Lung (tissue), 12 donors: ENCODE results near the gene E2F4. TPM values are rescaled to one million over a fixed set of nuclear protein-coding genes. Genes with fewer than 3 reads are reported as not detected.

Source experiments
- ATAC-seq: fragments of 200-7000 bp; cut with Tn5 transposase; one replicate; pipeline ENCODE4 v1.9.1; 2020; ENCODE audit warnings: moderate number of reproducible peaks; ENCODE audit not compliant: insufficient read depth, low FRiP score
- DNase-seq, 3 donors: peaks; one replicate each; pipeline ENCODE4 v3.0.0-alpha.2; 2013 to 2017
- H3K27ac ChIP-seq, 2 donors: one replicate each; pipeline ENCODE4 v1.5.1; 2013; ENCODE audit warnings: mild to moderate bottlenecking in 2 of 2, moderate library complexity in 2 of 2, control low read depth in 1 of 2, inconsistent platforms in 1 of 2, low read depth in 1 of 2, low read length in 1 of 2
- H3K27me3 ChIP-seq, 3 donors: one replicate each; pipeline ENCODE4 v1.5.1; 2013; ENCODE audit warnings: low read length in 2 of 3; ENCODE audit not compliant: control insufficient read depth in 3 of 3, insufficient read depth in 3 of 3
- H3K36me3 ChIP-seq, 4 donors: one replicate each; pipeline ENCODE4 v1.5.1; 2013; ENCODE audit warnings: low read length in 4 of 4, mild to moderate bottlenecking in 1 of 4, moderate library complexity in 1 of 4; ENCODE audit not compliant: control insufficient read depth in 4 of 4, insufficient read depth in 4 of 4
- H3K4me1 ChIP-seq, 5 donors: one replicate each; pipeline ENCODE4 v1.5.1; 2013; ENCODE audit warnings: low read length in 5 of 5, mild to moderate bottlenecking in 2 of 5, moderate library complexity in 1 of 5; ENCODE audit not compliant: control insufficient read depth in 5 of 5, insufficient read depth in 5 of 5
- H3K4me3 ChIP-seq: one replicate; pipeline ENCODE4 v1.5.1; 2013; ENCODE audit warnings: mild to moderate bottlenecking, control low read depth, moderate library complexity
- H3K9ac ChIP-seq, 2 donors: one replicate each; pipeline ENCODE4 v1.5.1; 2013; ENCODE audit warnings: low read length in 2 of 2, control low read depth in 1 of 2; ENCODE audit not compliant: insufficient read depth in 1 of 2
- H3K9me3 ChIP-seq, 4 donors: one replicate each; pipeline ENCODE4 v1.5.1; 2013; ENCODE audit warnings: low read length in 3 of 4, mild to moderate bottlenecking in 1 of 4, moderate library complexity in 1 of 4; ENCODE audit not compliant: control insufficient read depth in 4 of 4, insufficient read depth in 3 of 4
- WGBS, 2 donors: extraction: QIAGEN DNeasy Blood & Tissue Kit; methylation state at CpG; one replicate each; pipeline ENCODE4 v1.1.7; 2013; 5-methylcytosine and 5-hydroxymethylcytosine counted together
- polyA plus RNA-seq, 2 donors: library from polyadenylated mRNA; stranded (reverse); fragments of 200-250 nt; gene quantifications; one replicate each; pipeline ENCODE4 v1.2.1, GENCODE V29; 2013
- total RNA-seq, 2 donors: library from RNA; depleted of rRNA in 1 of 2; stranded (reverse); fragments of >200 nt in 1 of 2; gene quantifications; one replicate each; pipeline ENCODE4 v1.2.1, GENCODE V29; 2014 to 2021
- TF ChIP-seq, protein P1 (sequence below): IDR thresholded peaks from 2 replicates; pipeline ENCODE4 v1.5.1; 2012; ENCODE audit warnings: mild to moderate bottlenecking; ENCODE audit errors: control extremely low read depth, extremely low read depth
- donor health status: control.
- donor health status: control.
- donor health status: Bipolar disorder and iron deficiency.
- donor health status: healthy.
- donor health status: DM: yes; HTN: yes; CAD: no.

The E2F4 gene
- total and polyA plus RNA-seq, 4 donors = 27.8 to 86.1 (median 56.4) TPM

DNA sequence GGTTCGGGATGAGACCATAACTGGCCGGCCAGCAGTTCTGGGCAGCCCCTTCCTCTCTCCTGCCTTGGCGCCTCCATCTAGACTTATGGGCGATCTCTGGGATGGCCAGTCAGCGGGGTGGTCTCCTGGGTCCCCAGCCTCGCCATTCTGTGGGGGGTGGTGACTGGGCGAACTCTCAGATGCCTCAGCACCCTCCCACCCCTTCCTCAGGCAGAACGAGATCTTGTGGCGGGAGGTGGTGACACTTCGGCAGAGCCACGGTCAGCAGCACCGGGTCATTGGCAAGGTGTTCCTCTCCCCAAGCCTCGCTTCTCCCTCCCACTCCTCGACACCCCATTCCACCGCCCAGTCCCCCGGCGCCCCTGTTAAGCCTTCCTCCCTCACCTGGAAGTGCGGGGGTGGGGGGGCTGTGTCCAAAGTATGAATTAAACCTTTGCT lies 25.8 kb upstream of the E2F4 start:
- peaks cover 0 to 5% (median 0%) of the 10 kb centered on the region in 4 donors for H3K36me3 ChIP-seq
- no peak overlapping the region for H3K27ac ChIP-seq
- WGBS, 2 donors = 28 to 39% methylated on average over 16 to 18 of the region's 18 CpGs
- TF ChIP-seq, protein P1, sequence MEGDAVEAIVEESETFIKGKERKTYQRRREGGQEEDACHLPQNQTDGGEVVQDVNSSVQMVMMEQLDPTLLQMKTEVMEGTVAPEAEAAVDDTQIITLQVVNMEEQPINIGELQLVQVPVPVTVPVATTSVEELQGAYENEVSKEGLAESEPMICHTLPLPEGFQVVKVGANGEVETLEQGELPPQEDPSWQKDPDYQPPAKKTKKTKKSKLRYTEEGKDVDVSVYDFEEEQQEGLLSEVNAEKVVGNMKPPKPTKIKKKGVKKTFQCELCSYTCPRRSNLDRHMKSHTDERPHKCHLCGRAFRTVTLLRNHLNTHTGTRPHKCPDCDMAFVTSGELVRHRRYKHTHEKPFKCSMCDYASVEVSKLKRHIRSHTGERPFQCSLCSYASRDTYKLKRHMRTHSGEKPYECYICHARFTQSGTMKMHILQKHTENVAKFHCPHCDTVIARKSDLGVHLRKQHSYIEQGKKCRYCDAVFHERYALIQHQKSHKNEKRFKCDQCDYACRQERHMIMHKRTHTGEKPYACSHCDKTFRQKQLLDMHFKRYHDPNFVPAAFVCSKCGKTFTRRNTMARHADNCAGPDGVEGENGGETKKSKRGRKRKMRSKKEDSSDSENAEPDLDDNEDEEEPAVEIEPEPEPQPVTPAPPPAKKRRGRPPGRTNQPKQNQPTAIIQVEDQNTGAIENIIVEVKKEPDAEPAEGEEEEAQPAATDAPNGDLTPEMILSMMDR = no peak
- H3K9me3 ChIP-seq = peaks cover 0 to 2% (median 0%) of the 10 kb centered on the region in 4 donors
- peaks cover 0 to 40% (median 19%) of the 10 kb centered on the region in 5 donors for H3K4me1 ChIP-seq
- DNase-seq (no peak), ATAC-seq (no peak)
- peaks cover 0 to 78% (median 53%) of the 10 kb centered on the region in 3 donors for H3K27me3 ChIP-seq
- no peak overlapping the region for H3K4me3 ChIP-seq
- no peak overlapping the region for H3K9ac ChIP-seq

DNA sequence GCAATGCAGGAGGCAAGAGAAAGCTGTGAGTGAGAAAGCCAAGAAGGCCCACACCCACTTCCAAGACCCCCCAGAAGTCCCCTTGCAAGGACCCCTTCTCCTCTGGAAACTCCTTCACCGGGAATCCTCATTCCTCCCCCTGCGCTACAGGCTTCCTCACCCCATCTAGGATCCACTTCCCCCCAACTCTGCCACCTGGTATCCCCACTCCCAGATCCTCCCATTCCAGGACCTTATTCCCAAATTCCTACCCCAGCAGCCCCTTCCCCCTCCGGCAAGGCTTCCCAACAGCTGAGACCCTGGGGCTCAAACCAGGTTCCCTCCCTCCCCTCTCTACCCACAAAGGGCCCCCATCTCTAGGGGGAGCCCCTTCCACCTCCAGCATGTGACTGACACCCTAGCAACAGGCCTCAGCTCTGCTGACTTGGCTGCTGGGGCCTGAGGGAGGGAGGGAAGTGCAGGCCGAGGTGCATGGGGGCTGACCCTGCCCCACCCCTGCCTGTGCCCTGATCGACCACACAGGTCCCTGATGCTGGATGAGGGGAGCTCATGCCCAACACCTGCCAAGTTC lies 25.3 kb upstream of the E2F4 start:
- H3K4me3 ChIP-seq = no peak overlapping the region
- H3K36me3 ChIP-seq = peaks cover 0 to 5% (median 0%) of the 10 kb centered on the region in 4 donors
- no peak overlapping the region for H3K27ac ChIP-seq
- DNase-seq (no peak), ATAC-seq (no peak)
- H3K4me1 ChIP-seq = peaks cover 0 to 42% (median 19%) of the 10 kb centered on the region in 5 donors
- no peak overlapping the region for H3K9ac ChIP-seq
- H3K27me3 ChIP-seq = peaks cover 0 to 75% (median 48%) of the 10 kb centered on the region in 3 donors
- 73 to 81% methylated on average over 5 of the region's 5 CpGs for WGBS, 2 donors
- TF ChIP-seq, protein P1 = no peak
- peaks cover 0 to 2% (median 0%) of the 10 kb centered on the region in 4 donors for H3K9me3 ChIP-seq

DNA sequence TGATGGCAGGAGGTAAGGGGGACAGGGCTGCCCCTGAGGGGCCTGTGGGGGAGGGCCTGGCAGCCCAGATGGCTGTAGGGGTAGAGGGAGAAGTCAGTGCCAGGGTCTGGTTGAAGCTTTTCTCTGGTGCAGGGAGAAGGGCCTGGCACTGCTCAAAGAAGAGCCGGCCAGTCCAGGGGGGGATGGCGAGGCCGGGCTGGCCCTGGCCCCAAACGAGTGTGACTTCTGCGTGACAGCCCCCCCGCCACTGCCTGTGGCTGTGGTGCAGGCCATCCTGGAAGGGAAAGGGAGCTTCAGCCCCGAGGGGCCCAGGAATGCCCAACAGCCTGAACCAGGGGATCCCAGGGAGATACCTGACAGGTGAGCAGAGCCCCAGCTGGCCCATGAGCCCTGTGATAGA lies 24.4 kb upstream of the E2F4 start:
- H3K4me3 ChIP-seq = no peak overlapping the region
- DNase-seq (no peak), ATAC-seq (no peak)
- peaks cover 0 to 42% (median 19%) of the 10 kb centered on the region in 5 donors for H3K4me1 ChIP-seq
- H3K27me3 ChIP-seq = peaks cover 0 to 72% (median 42%) of the 10 kb centered on the region in 3 donors
- H3K9ac ChIP-seq = no peak overlapping the region
- WGBS, 2 donors = 94 to 95% methylated on average over 7 of the region's 7 CpGs
- peaks cover 0 to 5% (median 0%) of the 10 kb centered on the region in 4 donors for H3K36me3 ChIP-seq
- no peak overlapping the region for H3K27ac ChIP-seq
- TF ChIP-seq, protein P1 = no peak
- peaks cover 0 to 2% (median 0%) of the 10 kb centered on the region in 4 donors for H3K9me3 ChIP-seq
